Fibroblast of lung (primary cell): ENCODE measurements around the gene SPATA16. TPM values are rescaled to one million over a fixed set of nuclear protein-coding genes. Genes with fewer than 3 reads are reported as not detected.

ENCODE experiments used
- DNase-seq, 2 donors: peaks; one replicate each; pipeline versions ENCODE4 v3.0.0 to v3.0.0-alpha.2; 2010; ENCODE audit warnings: low read depth in 2 of 2
- H2AFZ ChIP-seq: 2 replicates; pipeline ENCODE4 v1.5.1; 2012; ENCODE audit warnings: low read length, control low read depth, inconsistent platforms
- H3K27ac ChIP-seq: 2 replicates; pipeline ENCODE4 v1.5.1; 2011; ENCODE audit warnings: low read length, control low read depth; ENCODE audit not compliant: insufficient read depth
- H3K27me3 ChIP-seq: 2 replicates; pipeline ENCODE4 v1.5.1; 2011; ENCODE audit warnings: mild to moderate bottlenecking, low read length; ENCODE audit not compliant: control insufficient read depth, insufficient read depth
- H3K36me3 ChIP-seq: 2 replicates; pipeline ENCODE4 v1.5.1; 2011; ENCODE audit warnings: low read length; ENCODE audit not compliant: control insufficient read depth, insufficient read depth
- H3K4me1 ChIP-seq: 2 replicates; pipeline ENCODE4 v1.5.1; 2011; ENCODE audit warnings: low read length; ENCODE audit not compliant: control insufficient read depth, insufficient read depth; ENCODE audit errors: extremely low read depth
- H3K4me2 ChIP-seq: 2 replicates; pipeline ENCODE4 v1.5.1; 2011; ENCODE audit warnings: low read length, control low read depth; ENCODE audit not compliant: insufficient read depth; ENCODE audit errors: extremely low read depth
- H3K4me3 ChIP-seq, 4 experiments: fragments of 200-600 bp in 1 of 4; sonication (generic) in 1 of 4; replicated peaks in 1 of 4; 2 replicates each; pipeline ENCODE4 v1.5.1; 2011 to 2016; ENCODE audit warnings: low read length in 4 of 4, low read depth in 3 of 4, mild to moderate bottlenecking in 3 of 4, control low read depth in 2 of 4, inconsistent platforms in 1 of 4, mixed read lengths in 1 of 4; ENCODE audit not compliant: insufficient read depth in 1 of 4; ENCODE audit errors: control extremely low read depth in 1 of 4
- H3K79me2 ChIP-seq: 2 replicates; pipeline ENCODE4 v1.5.1; 2012; ENCODE audit warnings: mild to moderate bottlenecking, low read length, inconsistent platforms; ENCODE audit not compliant: control insufficient read depth, insufficient read depth
- H3K9ac ChIP-seq: 2 replicates; pipeline ENCODE4 v1.5.1; 2011; ENCODE audit warnings: mild to moderate bottlenecking, low read length, control low read depth; ENCODE audit not compliant: insufficient read depth
- H3K9me3 ChIP-seq: 2 replicates; pipeline ENCODE4 v1.5.1; 2012; ENCODE audit warnings: low read depth, low read length; ENCODE audit not compliant: control insufficient read depth, insufficient read depth
- H4K20me1 ChIP-seq: 2 replicates; pipeline ENCODE4 v1.5.1; 2011; ENCODE audit warnings: low read length; ENCODE audit not compliant: control insufficient read depth, insufficient read depth; ENCODE audit errors: extremely low read depth
- CTCF ChIP-seq, 2 donors: IDR thresholded peaks in 1 of 2; conservative IDR thresholded peaks in 1 of 2; 1 replicate in 1 of 2; 2 replicates in 1 of 2; pipeline ENCODE4 v1.5.1; 2011 to 2012; ENCODE audit warnings: low read length in 2 of 2, control low read depth in 1 of 2, inconsistent platforms in 1 of 2, low read depth in 1 of 2, mild to moderate bottlenecking in 1 of 2
- EZH2 ChIP-seq: IDR thresholded peaks from 2 replicates; pipeline ENCODE4 v1.5.1; 2012; ENCODE audit warnings: low read length, control low read depth, mild to moderate bottlenecking; ENCODE audit errors: missing control alignments
- polyA plus RNA-seq, 2 donors: library from polyadenylated mRNA; depleted of rRNA in 1 of 2; stranded (reverse) in 1 of 2; unstranded in 1 of 2; fragments of >200 nt; gene quantifications; 2 replicates each; pipeline ENCODE4 v1.2.1, GENCODE V29; 2011 to 2012; ENCODE audit warnings: missing spikeins in 1 of 2
- total RNA-seq: library from RNA; depleted of rRNA; stranded (reverse); fragments of >200 nt; gene quantifications from 2 replicates; pipeline ENCODE4 v1.2.1, GENCODE V29; 2014

SPATA16 gene
- total and polyA plus RNA-seq, 2 donors (not counting 1 experiment from before 2014, with no cell fraction given), result not detected

GRCh38 chr3:172856795-172857742 is 284.0 kb downstream of the SPATA16 start:
- Histone ChIP-seq H3K4me2 (no peak overlapping the region), H3K27me3 (no peaks in the 10 kb centered on the region), H3K4me3 (no peak overlapping the region), H3K36me3 (no peaks in the 10 kb centered on the region), H3K79me2 (no peaks in the 10 kb centered on the region), H3K4me1 (no peaks in the 10 kb centered on the region), H4K20me1 (no peaks in the 10 kb centered on the region), H2AFZ (no peak overlapping the region), H3K9ac (no peak overlapping the region), H3K9me3 (no peaks in the 10 kb centered on the region), H3K27ac (no peak overlapping the region)
- DNase-seq, result peak in 1 of 2 donors; percentile 78
- TF ChIP-seq EZH2, result no peak
- TF ChIP-seq CTCF (conservative IDR thresholded peaks at IDR 0.05 in 1 of 2, IDR thresholded peaks at IDR 0.05 in 1 of 2; ENCODE audit: low read depth in 1 of 2, low read length in 2 of 2), result no peak

- H3K9ac ChIP-seq, result no peak overlapping the region
- H3K27ac ChIP-seq, result no peak overlapping the region
- H3K4me2 ChIP-seq, result no peak overlapping the region
- H3K79me2 ChIP-seq, result no peaks in the 10 kb centered on the region
- no peaks in the 10 kb centered on the region for H3K4me1 ChIP-seq
- no peak overlapping the region for H3K4me3 ChIP-seq
- no peaks in the 10 kb centered on the region for H3K36me3 ChIP-seq
- TF ChIP-seq EZH2 (no peak), CTCF (conservative IDR thresholded peaks at IDR 0.05 in 1 of 2, IDR thresholded peaks at IDR 0.05 in 1 of 2; ENCODE audit: low read depth in 1 of 2, low read length in 2 of 2) (no peak)
- H4K20me1 ChIP-seq, result no peaks in the 10 kb centered on the region
- H3K9me3 ChIP-seq, result no peaks in the 10 kb centered on the region
- no peaks in the 10 kb centered on the region for H3K27me3 ChIP-seq
- H2AFZ ChIP-seq, result no peak overlapping the region
- DNase-seq, result no peak
These were observed 286.0 kb downstream of the SPATA16 start for GRCh38 chr3:172855037-172855436.

- no peaks in the 10 kb centered on the region for H3K79me2 ChIP-seq
- TF ChIP-seq EZH2, result no peak
- TF ChIP-seq CTCF (conservative IDR thresholded peaks at IDR 0.05 in 1 of 2, IDR thresholded peaks at IDR 0.05 in 1 of 2; ENCODE audit: low read depth in 1 of 2, low read length in 2 of 2), result no peak
- no peak overlapping the region for H3K4me2 ChIP-seq
- H3K4me1 ChIP-seq, result no peaks in the 10 kb centered on the region
- H2AFZ ChIP-seq, result no peak overlapping the region
- no peak overlapping the region for H3K4me3 ChIP-seq
- H3K27me3 ChIP-seq, result no peaks in the 10 kb centered on the region
- no peak for DNase-seq
- H3K36me3 ChIP-seq, result no peaks in the 10 kb centered on the region
- no peak overlapping the region for H3K9ac ChIP-seq
- no peak overlapping the region for H3K27ac ChIP-seq
- no peaks in the 10 kb centered on the region for H4K20me1 ChIP-seq
- no peaks in the 10 kb centered on the region for H3K9me3 ChIP-seq
These were observed 286.9 kb downstream of the SPATA16 start for GRCh38 chr3:172853921-172854666.
